Neural progenitor cell (in vitro differentiated cells): Measurements from ENCODE around the gene FARS2.

Source experiments
- EZH2 ChIP-seq: fragments of 200-600 bp; sonication (generic); IDR thresholded peaks from 2 replicates; pipeline ENCODE4 v1.6.1; 2017; ENCODE audit warnings: antibody characterized with exemption, mild to moderate bottlenecking, moderate library complexity
- EZH2phosphoT487 ChIP-seq: fragments of 200-600 bp; sonication (generic); IDR thresholded peaks from 2 replicates; pipeline ENCODE4 v1.6.1; 2017; ENCODE audit warnings: antibody characterized with exemption
- TF ChIP-seq, protein P1 (sequence below): fragments of 200-600 bp; sonication (generic); IDR thresholded peaks from 2 replicates; pipeline ENCODE4 v1.5.1; 2017; ENCODE audit warnings: antibody characterized with exemption, mild to moderate bottlenecking

DNA sequence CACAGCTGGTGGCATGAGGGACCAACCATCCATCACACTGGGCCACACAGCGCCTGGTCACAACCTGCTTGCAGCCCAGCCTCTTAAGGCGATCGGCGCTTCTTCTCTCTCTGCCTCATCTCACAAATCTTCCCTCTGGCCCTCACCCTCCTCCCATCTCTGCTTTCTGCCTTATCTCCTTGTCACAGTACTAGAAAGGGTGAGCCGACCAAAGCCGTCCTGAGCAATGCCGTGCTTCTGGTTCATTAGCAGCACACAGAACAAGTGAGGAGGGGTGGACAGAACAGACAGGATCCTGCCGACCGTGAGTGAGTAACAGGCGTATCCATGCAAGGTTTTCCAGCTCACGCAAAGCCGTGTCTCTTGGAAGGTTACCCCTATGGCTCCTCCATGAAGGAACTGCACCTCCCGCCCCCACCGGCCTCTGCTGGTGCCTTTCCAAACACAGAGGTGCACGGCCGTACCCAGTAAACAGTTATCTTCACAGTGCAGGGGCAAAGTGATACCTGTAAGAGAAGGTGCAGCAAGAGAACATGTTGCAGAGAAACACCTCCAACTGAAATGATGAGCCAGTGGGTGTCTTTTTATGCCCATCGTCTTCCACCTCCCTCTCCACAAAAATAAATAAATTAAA, 331.7 kb downstream of the FARS2 start:
- TF ChIP-seq, protein P1, sequence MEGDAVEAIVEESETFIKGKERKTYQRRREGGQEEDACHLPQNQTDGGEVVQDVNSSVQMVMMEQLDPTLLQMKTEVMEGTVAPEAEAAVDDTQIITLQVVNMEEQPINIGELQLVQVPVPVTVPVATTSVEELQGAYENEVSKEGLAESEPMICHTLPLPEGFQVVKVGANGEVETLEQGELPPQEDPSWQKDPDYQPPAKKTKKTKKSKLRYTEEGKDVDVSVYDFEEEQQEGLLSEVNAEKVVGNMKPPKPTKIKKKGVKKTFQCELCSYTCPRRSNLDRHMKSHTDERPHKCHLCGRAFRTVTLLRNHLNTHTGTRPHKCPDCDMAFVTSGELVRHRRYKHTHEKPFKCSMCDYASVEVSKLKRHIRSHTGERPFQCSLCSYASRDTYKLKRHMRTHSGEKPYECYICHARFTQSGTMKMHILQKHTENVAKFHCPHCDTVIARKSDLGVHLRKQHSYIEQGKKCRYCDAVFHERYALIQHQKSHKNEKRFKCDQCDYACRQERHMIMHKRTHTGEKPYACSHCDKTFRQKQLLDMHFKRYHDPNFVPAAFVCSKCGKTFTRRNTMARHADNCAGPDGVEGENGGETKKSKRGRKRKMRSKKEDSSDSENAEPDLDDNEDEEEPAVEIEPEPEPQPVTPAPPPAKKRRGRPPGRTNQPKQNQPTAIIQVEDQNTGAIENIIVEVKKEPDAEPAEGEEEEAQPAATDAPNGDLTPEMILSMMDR = no peak
- no peak for TF ChIP-seq EZH2
- no peak for TF ChIP-seq EZH2phosphoT487
